Heart left ventricle (tissue), 16 donors: ENCODE data around the gene HSD17B8. TPM values are rescaled to one million over a fixed set of nuclear protein-coding genes. Genes with fewer than 3 reads are reported as not detected.

Source experiments
- ATAC-seq, 4 donors: fragments of 200-7000 bp; cut with Tn5 transposase; one replicate each; pipeline ENCODE4 v1.9.1; 2020 to 2022; ENCODE audit warnings: moderate library complexity in 4 of 4, mild to moderate bottlenecking in 3 of 4, moderate number of reproducible peaks in 1 of 4
- DNase-seq, 5 donors: peaks; one replicate each; pipeline ENCODE4 v3.0.0-alpha.2; 2020
- H3K27ac ChIP-seq, 12 donors: fragments of 200-600 bp; sonication (generic) in 4 of 12; one replicate each; pipeline versions ENCODE4 v1.5.0 to v1.8.0; 2016 to 2022; ENCODE audit warnings: mild to moderate bottlenecking in 2 of 12
- H3K27me3 ChIP-seq, 9 donors: fragments of 200-600 bp; sonication (generic) in 2 of 9; one replicate each; pipeline versions ENCODE4 v1.5.1 to v1.8.0; 2016 to 2022; ENCODE audit warnings: mild to moderate bottlenecking in 3 of 9
- H3K36me3 ChIP-seq, 9 donors: fragments of 200-600 bp; sonication (generic) in 2 of 9; one replicate each; pipeline versions ENCODE4 v1.5.0 to v1.8.0; 2018 to 2022; ENCODE audit warnings: mild to moderate bottlenecking in 2 of 9
- H3K4me1 ChIP-seq, 12 donors: fragments of 200-600 bp; sonication (generic) in 4 of 12; one replicate each; pipeline versions ENCODE4 v1.5.0 to v1.8.0; 2016 to 2022; ENCODE audit warnings: mild to moderate bottlenecking in 3 of 12
- H3K4me3 ChIP-seq, 12 donors: fragments of 200-600 bp; sonication (generic) in 4 of 12; one replicate each; pipeline versions ENCODE4 v1.5.0 to v1.8.0; 2017 to 2022; ENCODE audit warnings: mild to moderate bottlenecking in 9 of 12, moderate library complexity in 4 of 12
- H3K9me3 ChIP-seq, 12 donors: fragments of 200-600 bp; sonication (generic) in 4 of 12; one replicate each; pipeline versions ENCODE4 v1.5.0 to v1.8.0; 2016 to 2022; ENCODE audit warnings: mild to moderate bottlenecking in 1 of 12
- POLR2A ChIP-seq, 2 donors: fragments of 450-650 bp; IDR thresholded peaks; one replicate each; pipeline ENCODE4 v1.6.1; 2017; ENCODE audit warnings: antibody characterized with exemption in 2 of 2, mild to moderate bottlenecking in 2 of 2, moderate library complexity in 2 of 2
- WGBS, 4 donors: extraction: QIAGEN DNeasy Blood & Tissue Kit in 2 of 4; methylation state at CpG; one replicate each; pipeline versions ENCODE4 v1.1.5 to v1.1.7; 2013 to 2018; 5-methylcytosine and 5-hydroxymethylcytosine counted together
- intact Hi-C, 10 donors: fragments of 100-400 bp; cut with DNase I; formaldehyde crosslinking; loops; one replicate each; pipeline versions ENCODE4 v1.11.1 to v1.14.2; 2022
- polyA plus RNA-seq, 2 donors: library from polyadenylated mRNA; stranded (reverse); fragments of 200-250 nt; gene quantifications; one replicate each; pipeline ENCODE4 v1.2.3, GENCODE V29; 2013
- total RNA-seq, 9 donors: library from RNA; depleted of rRNA in 2 of 9; stranded (reverse); fragments of >200 nt in 2 of 9; fragmentation: NEBNext Ultra II Directional in 3 of 9; extraction: Animal tissue kit (Norgen Biotek cat#: 25700) in 3 of 9; gene quantifications; one replicate each; pipeline versions ENCODE4 v1.1.0 to v1.2.4, GENCODE V29; 2016 to 2023
- TF ChIP-seq, protein P1 (sequence below), 12 donors: fragments of 200-600 bp; sonication (generic) in 4 of 12; IDR thresholded peaks; one replicate each; pipeline versions ENCODE4 v1.5.0 to v1.8.0; 2018 to 2022; ENCODE audit warnings: antibody characterized with exemption in 12 of 12, mild to moderate bottlenecking in 5 of 12
- donor health status: ischemic (EF 13 %, LVEDD 7.1; RV severe dilation, severe dysfunction).
- donor health status: healthy with polysubstance abuse.
- donor health status: DM: no; HTN: yes; CAD: no.
- donor health status: DM: no; HTN: no; CAD: no.
- donor health status: ischemic (EF 25% LVEDD 6.9; RV normal size, moderate dysfunction).
- donor health status: ischemic (EF 25% LVEDD 5.7; RV mildly dilated, moderate dysfunction).
- donor health status: healthy.
- donor health status: DM: yes; HTN: yes; CAD: no.
- donor health status: ischemic (EF 35%, LVEDD 5.7; RV mildly dilated, moderate dysfunction).
- donor health status: nonischemic (EF 11% LVEDD 7.7; RV severe dilation, severe dysfunction).
- donor health status: DM: yes; HTN: yes; CAD: no.
- donor health status: PGD.
- donor health status: ischemic (EF 29% LVEDD 5.4; RV normal size, mild dysfunction).
- donor health status: nonischemic (EF 23%, LVEDD 6.1; RV moderate dilation, normal function).

Gene HSD17B8
- total and polyA plus RNA-seq, 11 donors, result 15.8 to 31.7 (median 17.9) TPM

DNA sequence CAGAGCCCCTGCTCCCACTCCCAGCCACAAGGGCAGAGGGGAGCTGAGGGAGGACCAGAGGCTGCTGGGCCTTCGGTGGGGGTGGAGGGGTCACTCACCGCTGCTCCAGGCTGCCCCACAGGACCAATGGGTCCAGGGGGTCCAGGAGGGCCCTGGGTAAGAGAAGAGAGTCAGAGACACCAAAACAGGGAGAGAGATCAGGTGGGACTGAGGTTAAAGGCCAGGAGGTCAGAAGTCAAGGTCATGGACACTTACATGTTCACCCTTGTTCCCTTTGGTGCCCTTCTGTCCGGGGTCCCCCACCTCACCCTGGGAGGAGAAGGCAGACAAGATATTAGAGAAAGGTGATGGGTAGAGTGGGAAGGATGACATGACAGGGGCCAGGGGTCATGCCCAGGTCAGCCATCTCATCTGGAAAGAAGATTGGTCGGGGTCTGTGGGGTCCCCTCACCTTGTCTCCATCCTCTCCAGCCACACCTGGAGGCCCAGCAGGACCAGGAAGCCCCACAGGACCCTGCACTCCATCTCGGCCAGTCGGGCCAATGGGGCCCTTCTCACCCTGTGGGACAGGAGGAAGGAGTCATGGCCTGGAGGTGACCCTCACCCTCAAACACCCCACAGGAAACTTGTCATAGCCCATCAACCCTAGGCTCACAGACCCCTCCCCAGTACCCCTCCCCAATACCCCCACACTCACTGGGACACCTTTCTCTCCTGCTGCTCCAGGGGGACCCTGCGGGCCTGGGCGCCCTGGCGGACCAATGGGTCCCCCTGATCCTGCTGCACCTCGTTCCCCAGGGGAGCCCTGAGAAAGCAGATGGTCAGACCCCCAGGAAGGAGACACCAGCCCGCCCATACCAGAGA is 33.2 kb upstream of the HSD17B8 start:
- intact Hi-C loops, result loop anchor here in 1 of 10 donors (1.0 kb wide), 1 partner anchor 25 kb away; no protein-coding TSS in a partner anchor
- Histone ChIP-seq H3K27me3 (no peaks in the 10 kb centered on the region), H3K9me3 (no peaks in the 10 kb centered on the region), H3K36me3 (no peaks in the 10 kb centered on the region), H3K4me3 (no peak overlapping the region), H3K27ac (no peak overlapping the region), H3K4me1 (no peaks in the 10 kb centered on the region)
- 85 to 93% (median 88%) methylated on average over 9 to 11 of the region's 11 CpGs for WGBS, 4 donors
- TF ChIP-seq, protein P1, sequence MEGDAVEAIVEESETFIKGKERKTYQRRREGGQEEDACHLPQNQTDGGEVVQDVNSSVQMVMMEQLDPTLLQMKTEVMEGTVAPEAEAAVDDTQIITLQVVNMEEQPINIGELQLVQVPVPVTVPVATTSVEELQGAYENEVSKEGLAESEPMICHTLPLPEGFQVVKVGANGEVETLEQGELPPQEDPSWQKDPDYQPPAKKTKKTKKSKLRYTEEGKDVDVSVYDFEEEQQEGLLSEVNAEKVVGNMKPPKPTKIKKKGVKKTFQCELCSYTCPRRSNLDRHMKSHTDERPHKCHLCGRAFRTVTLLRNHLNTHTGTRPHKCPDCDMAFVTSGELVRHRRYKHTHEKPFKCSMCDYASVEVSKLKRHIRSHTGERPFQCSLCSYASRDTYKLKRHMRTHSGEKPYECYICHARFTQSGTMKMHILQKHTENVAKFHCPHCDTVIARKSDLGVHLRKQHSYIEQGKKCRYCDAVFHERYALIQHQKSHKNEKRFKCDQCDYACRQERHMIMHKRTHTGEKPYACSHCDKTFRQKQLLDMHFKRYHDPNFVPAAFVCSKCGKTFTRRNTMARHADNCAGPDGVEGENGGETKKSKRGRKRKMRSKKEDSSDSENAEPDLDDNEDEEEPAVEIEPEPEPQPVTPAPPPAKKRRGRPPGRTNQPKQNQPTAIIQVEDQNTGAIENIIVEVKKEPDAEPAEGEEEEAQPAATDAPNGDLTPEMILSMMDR (IDR thresholded peaks at IDR 0.05), result no peak
- TF ChIP-seq POLR2A (IDR thresholded peaks at IDR 0.05), result no peak
- DNase-seq (no peak), ATAC-seq (no peak)

DNA sequence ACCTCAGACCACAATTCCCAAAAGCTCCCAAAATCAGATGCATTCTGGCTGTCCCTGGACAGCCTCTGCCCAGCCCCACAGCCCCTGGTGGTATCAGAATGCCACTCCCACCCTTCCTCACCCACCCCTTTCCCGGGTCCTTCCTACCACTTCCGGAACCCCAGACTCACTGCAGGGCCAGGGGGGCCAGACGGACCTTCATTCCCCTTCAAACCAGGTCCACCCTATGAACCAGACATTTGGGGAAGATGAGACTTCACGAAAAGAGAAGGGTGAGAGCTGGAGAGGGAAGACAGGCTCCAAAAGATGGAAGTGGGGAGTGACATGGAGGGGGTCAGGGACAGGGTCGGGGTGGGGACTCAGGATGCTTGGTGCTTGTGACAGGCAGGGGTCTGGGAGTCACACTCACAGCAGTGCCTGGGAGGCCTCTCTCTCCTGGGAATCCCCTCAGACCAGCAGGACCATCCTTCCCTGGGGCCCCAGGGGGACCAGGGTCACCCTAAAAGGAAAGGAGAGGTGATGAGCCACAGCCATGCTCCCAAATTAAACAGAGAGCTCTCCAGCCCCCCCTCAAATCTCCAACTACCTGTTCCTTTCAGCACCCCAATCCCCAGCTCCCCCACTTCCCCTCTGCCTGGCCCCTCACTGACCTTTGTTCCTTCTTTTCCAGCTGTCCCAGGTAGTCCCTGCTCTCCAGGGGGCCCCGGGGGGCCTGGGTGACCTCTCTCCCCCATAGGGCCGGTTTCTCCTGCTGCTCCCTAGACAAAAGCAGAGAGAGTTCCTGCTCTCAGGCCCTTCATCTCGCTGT is 32.4 kb upstream of the HSD17B8 start:
- Histone ChIP-seq H3K4me3 (no peak overlapping the region), H3K27ac (no peak overlapping the region), H3K4me1 (no peaks in the 10 kb centered on the region), H3K36me3 (no peaks in the 10 kb centered on the region), H3K27me3 (no peaks in the 10 kb centered on the region), H3K9me3 (no peaks in the 10 kb centered on the region)
- intact Hi-C loops, result loop anchor here in 1 of 10 donors (1.0 kb wide), 1 partner anchor 26 kb away; no protein-coding TSS in a partner anchor
- no peak for TF ChIP-seq POLR2A (IDR thresholded peaks at IDR 0.05)
- TF ChIP-seq, protein P1 (IDR thresholded peaks at IDR 0.05), result no peak
- 76 to 78% (median 77%) methylated on average over 8 of the region's 8 CpGs for WGBS, 4 donors
- no peak for ATAC-seq
- DNase-seq, result no peak

DNA sequence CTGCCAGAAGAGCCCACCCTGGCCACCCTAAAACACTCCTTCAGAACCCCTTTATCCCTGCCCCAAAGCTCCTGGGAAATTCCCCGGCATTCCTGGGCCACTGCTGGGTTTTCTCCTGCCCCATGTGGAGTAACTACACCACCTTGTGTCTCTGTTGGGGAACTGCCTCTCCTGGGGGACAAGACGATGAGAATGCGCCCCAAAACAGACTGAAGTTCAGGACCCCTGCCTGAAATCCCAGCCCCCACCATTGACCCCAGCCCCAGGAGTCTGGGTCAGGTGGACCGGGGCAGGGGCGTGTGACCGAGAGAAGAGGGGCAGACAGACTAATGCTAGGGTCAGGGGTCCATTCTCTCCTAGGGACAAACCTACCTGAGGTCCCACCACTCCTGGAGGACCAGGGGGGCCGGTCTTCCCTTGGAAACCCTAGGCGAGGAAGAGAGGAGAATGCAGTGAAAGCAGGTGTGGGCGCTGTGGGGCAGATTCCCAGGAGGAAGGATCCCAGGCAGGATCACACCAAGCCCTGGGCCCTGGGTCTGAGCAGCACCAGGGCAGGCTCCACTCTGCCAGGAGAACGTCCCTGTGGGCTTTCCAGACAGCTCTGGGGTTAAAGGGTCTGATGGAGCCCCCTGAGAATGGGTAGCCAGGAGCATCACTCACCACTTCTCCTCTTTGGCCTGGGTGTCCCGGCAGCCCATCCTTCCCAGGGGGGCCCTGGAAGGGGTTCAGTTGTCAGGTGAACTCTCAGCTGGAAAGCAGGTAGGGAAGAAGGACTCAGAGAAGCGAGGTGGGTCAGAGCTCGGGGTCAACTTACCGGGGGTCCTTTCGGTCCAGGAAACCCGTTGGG is 31.5 kb upstream of the HSD17B8 start:
- Histone ChIP-seq H3K27ac (no peak overlapping the region), H3K27me3 (no peaks in the 10 kb centered on the region), H3K36me3 (no peaks in the 10 kb centered on the region), H3K4me1 (no peaks in the 10 kb centered on the region), H3K9me3 (no peaks in the 10 kb centered on the region), H3K4me3 (no peak overlapping the region)
- no peak for DNase-seq
- intact Hi-C loops, result no loop called here
- TF ChIP-seq POLR2A (IDR thresholded peaks at IDR 0.05), result no peak
- TF ChIP-seq, protein P1 (IDR thresholded peaks at IDR 0.05), result peak in 10 of 12 donors; percentile 28 to 54 (median 36)
- no peak for ATAC-seq
- 78 to 84% (median 81%) methylated on average over 16 of the region's 16 CpGs for WGBS, 4 donors
